CD14-positive monocyte (primary cell): ENCODE measurements around the gene MAP3K9. TPM values are rescaled to one million over a fixed set of nuclear protein-coding genes. Genes with fewer than 3 reads are reported as not detected.

Source experiments
- DNase-seq, 3 donors: peaks; one replicate each; pipeline ENCODE4 v3.0.0-alpha.2; 2011 to 2022
- H2AFZ ChIP-seq: 2 replicates; pipeline ENCODE4 v1.6.0; 2012; ENCODE audit warnings: mild to moderate bottlenecking, low read depth, low read length, inconsistent platforms; ENCODE audit not compliant: insufficient read depth, poor library complexity, severe bottlenecking
- H3K27ac ChIP-seq, 2 donors: 1 replicate in 1 of 2; 2 replicates in 1 of 2; pipeline ENCODE4 v1.5.1; 2012 to 2013; ENCODE audit warnings: low read length in 2 of 2, control low read depth in 1 of 2, inconsistent platforms in 1 of 2, low read depth in 1 of 2, mild to moderate bottlenecking in 1 of 2
- H3K27me3 ChIP-seq, 2 donors: one replicate each; pipeline versions ENCODE4 v1.6.0 to v1.6.1; 2011 to 2013; ENCODE audit warnings: low read length in 2 of 2; ENCODE audit not compliant: control insufficient read depth in 2 of 2, insufficient read depth in 2 of 2
- H3K36me3 ChIP-seq, 2 donors: replicated peaks in 1 of 2; 1 replicate in 1 of 2; 2 replicates in 1 of 2; pipeline versions ENCODE4 v1.5.1 to v1.6.1; 2012 to 2013; ENCODE audit warnings: low read length in 2 of 2, control low read depth in 1 of 2, inconsistent platforms in 1 of 2, mild to moderate bottlenecking in 1 of 2; ENCODE audit not compliant: insufficient read depth in 2 of 2, control insufficient read depth in 1 of 2
- H3K4me1 ChIP-seq, 2 donors: 1 replicate in 1 of 2; 2 replicates in 1 of 2; pipeline versions ENCODE4 v1.5.1 to v1.6.1; 2012 to 2013; ENCODE audit warnings: low read length in 2 of 2, control low read depth in 1 of 2, inconsistent platforms in 1 of 2, mild to moderate bottlenecking in 1 of 2, moderate library complexity in 1 of 2; ENCODE audit not compliant: insufficient read depth in 2 of 2, control insufficient read depth in 1 of 2
- H3K4me2 ChIP-seq: replicated peaks from 2 replicates; pipeline ENCODE3; 2012; ENCODE audit warnings: low read length, moderate library complexity, mild to moderate bottlenecking; ENCODE audit not compliant: poor library complexity, severe bottlenecking; ENCODE audit errors: extremely low read depth
- H3K4me3 ChIP-seq, 3 experiments: fragments of 200-600 bp in 1 of 3; sonication (generic) in 1 of 3; replicated peaks in 1 of 3; 1 replicate in 2 of 3; 2 replicates in 1 of 3; pipeline ENCODE4 v1.5.1; 2011 to 2013; ENCODE audit warnings: low read length in 3 of 3, mild to moderate bottlenecking in 3 of 3, control low read depth in 2 of 3, low read depth in 2 of 3, inconsistent platforms in 1 of 3, moderate library complexity in 1 of 3
- H3K79me2 ChIP-seq: 2 replicates; pipeline ENCODE4 v1.6.0; 2012; ENCODE audit warnings: mild to moderate bottlenecking, control low read depth, inconsistent platforms, low read length, moderate library complexity; ENCODE audit not compliant: insufficient read depth
- H3K9ac ChIP-seq: 2 replicates; pipeline ENCODE4 v1.6.0; 2017; ENCODE audit warnings: low read length, mild to moderate bottlenecking; ENCODE audit not compliant: insufficient read depth, poor library complexity, severe bottlenecking
- H3K9me3 ChIP-seq, 2 donors: replicated peaks in 1 of 2; 1 replicate in 1 of 2; 2 replicates in 1 of 2; pipeline versions ENCODE4 v1.5.1 to v1.6.1; 2012 to 2013; ENCODE audit warnings: low read length in 2 of 2, control low read depth in 1 of 2; ENCODE audit not compliant: control insufficient read depth in 1 of 2, insufficient read depth in 1 of 2
- H4K20me1 ChIP-seq: 2 replicates; pipeline ENCODE4 v1.6.0; 2012; ENCODE audit warnings: mild to moderate bottlenecking, low read length, control low read depth, moderate library complexity; ENCODE audit not compliant: insufficient read depth
- H3K27ac Mint-ChIP-seq, 7 donors: one replicate each; pipeline ENCODE4 v1.8.0; 2020; ENCODE audit warnings: mild to moderate bottlenecking in 7 of 7, mixed read lengths in 7 of 7, moderate library complexity in 6 of 7, inconsistent platforms in 2 of 7
- H3K27me3 Mint-ChIP-seq, 3 donors: one replicate each; pipeline ENCODE4 v1.8.0; 2021 to 2022; ENCODE audit warnings: low read depth in 3 of 3, mild to moderate bottlenecking in 3 of 3, mixed read lengths in 3 of 3, moderate library complexity in 3 of 3, inconsistent platforms in 1 of 3
- H3K36me3 Mint-ChIP-seq, 2 donors: one replicate each; pipeline ENCODE4 v1.8.0; 2020; ENCODE audit warnings: mixed read lengths in 2 of 2, inconsistent platforms in 1 of 2, mild to moderate bottlenecking in 1 of 2
- H3K4me1 Mint-ChIP-seq: one replicate; pipeline ENCODE4 v1.8.0; 2020; ENCODE audit warnings: mild to moderate bottlenecking, mixed read lengths
- H3K4me3 Mint-ChIP-seq, 2 donors: one replicate each; pipeline ENCODE4 v1.8.0; 2020; ENCODE audit warnings: mild to moderate bottlenecking in 2 of 2, mixed read lengths in 2 of 2, moderate library complexity in 1 of 2
- H3K9me3 Mint-ChIP-seq, 7 donors: one replicate each; pipeline ENCODE4 v1.8.0; 2020 to 2022; ENCODE audit warnings: mixed read lengths in 7 of 7, mild to moderate bottlenecking in 6 of 7, moderate library complexity in 6 of 7, inconsistent platforms in 2 of 7
- CTCF ChIP-seq: fragments of 200-600 bp; IDR thresholded peaks from one replicate; pipeline ENCODE4 v1.8.0; 2022; ENCODE audit warnings: antibody characterized with exemption, mild to moderate bottlenecking
- WGBS: methylation state at CpG from one replicate; pipeline ENCODE4 v1.1.5; 2013; ENCODE audit warnings: missing lambda C conversion rate; ENCODE audit not compliant: insufficient coverage; 5-methylcytosine and 5-hydroxymethylcytosine counted together
- intact Hi-C, 2 donors: fragments of 100-400 bp; cut with micrococcal nuclease; formaldehyde crosslinking; loops; one replicate each; pipeline versions ENCODE4 v1.15.0 to v1.15.1; 2023
- polyA plus RNA-seq, 3 donors: library from polyadenylated mRNA; depleted of rRNA in 1 of 3; unstranded in 2 of 3; stranded (reverse) in 1 of 3; fragments of 300-500 nt in 2 of 3; fragments of >200 nt in 1 of 3; fragmentation: Illumina TruSeq in 2 of 3; gene quantifications; 1 replicate in 2 of 3; 2 replicates in 1 of 3; pipeline ENCODE4 v1.2.3, GENCODE V29; 2012 to 2021

The MAP3K9 gene
- polyA plus RNA-seq, 3 donors = 0.01 TPM; not detected in 2

- peaks cover 0 to 1% (median 0%) of the 10 kb centered on the region in 7 donors for H3K9me3 Mint-ChIP-seq
- H3K36me3 Mint-ChIP-seq = peaks cover 0 to 3% of the 10 kb centered on the region in 2 donors
- Histone ChIP-seq H3K4me3 (no peak overlapping the region), H3K27ac (peak overlapping the region; percentile 36 to 72), H3K4me1 (peaks cover 56 to 60% of the 10 kb centered on the region in 2 donors), H3K79me2 (no peaks in the 10 kb centered on the region), H3K9ac (no peak overlapping the region), H2AFZ (no peak overlapping the region), H4K20me1 (no peaks in the 10 kb centered on the region), H3K9me3 (no peaks in the 10 kb centered on the region), H3K4me2 (no peak overlapping the region), H3K27me3 (no peaks in the 10 kb centered on the region), H3K36me3 (no peaks in the 10 kb centered on the region)
- WGBS = 100% methylated on average over 2 of the region's 3 CpGs
- H3K4me3 Mint-ChIP-seq = no peak overlapping the region
- peak overlapping the region; percentile 6 to 87 (median 63) for H3K27ac Mint-ChIP-seq
- intact Hi-C loops = no loop called here
- no peak for DNase-seq
- peaks cover 3 to 11% (median 5%) of the 10 kb centered on the region in 3 donors for H3K27me3 Mint-ChIP-seq
- peaks cover 56% of the 10 kb centered on the region for H3K4me1 Mint-ChIP-seq
- no peak for TF ChIP-seq CTCF
Observed at GRCh38 chr14:70702161-70702560, 107.2 kb downstream of the MAP3K9 start.

- no peak overlapping the region for H2AFZ ChIP-seq
Observed at GRCh38 chr14:70701610-70702009, 107.7 kb downstream of the MAP3K9 start.

More at GRCh38 chr14:70701610-70702009, 107.7 kb downstream of the MAP3K9 start:
- Histone ChIP-seq H3K36me3 (no peaks in the 10 kb centered on the region), H4K20me1 (no peaks in the 10 kb centered on the region), H3K27ac (peak overlapping the region; percentile 36 to 72), H3K9me3 (no peaks in the 10 kb centered on the region), H3K4me3 (no peak overlapping the region), H3K4me1 (peaks cover 60 to 62% of the 10 kb centered on the region in 2 donors), H3K9ac (no peak overlapping the region), H3K27me3 (no peaks in the 10 kb centered on the region), H3K4me2 (no peak overlapping the region), H3K79me2 (no peaks in the 10 kb centered on the region)
- intact Hi-C loops = no loop called here
- H3K4me3 Mint-ChIP-seq = no peak overlapping the region
- H3K4me1 Mint-ChIP-seq = peaks cover 55% of the 10 kb centered on the region
- no peak for TF ChIP-seq CTCF
- peaks cover 0 to 3% of the 10 kb centered on the region in 2 donors for H3K36me3 Mint-ChIP-seq
- H3K27ac Mint-ChIP-seq = peak overlapping the region in 6 of 7 donors; percentile 51 to 92 (median 78)
- peak in 1 of 3 donors; percentile 36 for DNase-seq
- peaks cover 3 to 11% (median 5%) of the 10 kb centered on the region in 3 donors for H3K27me3 Mint-ChIP-seq
- peaks cover 0 to 1% (median 0%) of the 10 kb centered on the region in 7 donors for H3K9me3 Mint-ChIP-seq
